Adipocyte (in vitro differentiated cells): ENCODE results near the gene OSBPL9.
"Not testable (repeated sequence)": the region's sequence is repeated elsewhere in the genome, so short reads cannot be mapped to it uniquely, and the experiment has no call there.

Experiments used
- DNase-seq: peaks from one replicate; pipeline ENCODE4 v3.0.0-alpha.2; 2015; ENCODE audit warnings: low read depth
- H3K27me3 ChIP-seq: replicated peaks from 2 replicates; pipeline ENCODE4 v1.7.0; 2013; ENCODE audit warnings: mild to moderate bottlenecking, low read length, moderate library complexity; ENCODE audit not compliant: control insufficient read depth, insufficient read depth
- H3K36me3 ChIP-seq: 2 replicates; pipeline ENCODE4 v1.7.0; 2013; ENCODE audit warnings: low read length, mild to moderate bottlenecking, moderate library complexity; ENCODE audit not compliant: control insufficient read depth, insufficient read depth, severe bottlenecking
- H3K4me1 ChIP-seq: 2 replicates; pipeline ENCODE4 v1.7.0; 2013; ENCODE audit warnings: mild to moderate bottlenecking, low read length, moderate library complexity; ENCODE audit not compliant: control insufficient read depth, insufficient read depth
- H3K4me3 ChIP-seq: 2 replicates; pipeline ENCODE4 v1.7.0; 2013; ENCODE audit warnings: mild to moderate bottlenecking, low read length, moderate library complexity
- H3K9ac ChIP-seq: 2 replicates; pipeline ENCODE4 v1.7.0; 2013; ENCODE audit warnings: mild to moderate bottlenecking, low read length, moderate library complexity
- H3K9me3 ChIP-seq: 2 replicates; pipeline ENCODE4 v1.7.0; 2013; ENCODE audit warnings: mild to moderate bottlenecking, low read length, moderate library complexity; ENCODE audit not compliant: control insufficient read depth

Gene OSBPL9

GRCh38 chr1:51578383-51579109 lies 38.3 kb upstream of the OSBPL9 start:
- no peak overlapping the region for H3K4me3 ChIP-seq
- H3K9me3 ChIP-seq = no peaks in the 10 kb centered on the region
- DNase-seq = no peak
- no peaks in the 10 kb centered on the region for H3K27me3 ChIP-seq
- H3K9ac ChIP-seq = no peak overlapping the region
- H3K36me3 ChIP-seq = no peaks in the 10 kb centered on the region
- peaks cover 22% of the 10 kb centered on the region for H3K4me1 ChIP-seq

- no peak overlapping the region for H3K9ac ChIP-seq
- no peak for DNase-seq
- no peaks in the 10 kb centered on the region for H3K9me3 ChIP-seq
- H3K4me1 ChIP-seq = peaks cover 12% of the 10 kb centered on the region
- no peak overlapping the region for H3K4me3 ChIP-seq
- no peaks in the 10 kb centered on the region for H3K27me3 ChIP-seq
- H3K36me3 ChIP-seq = no peaks in the 10 kb centered on the region
Measured at GRCh38 chr1:51581238-51581637, 35.7 kb upstream of the OSBPL9 start.

GRCh38 chr1:51583532-51583931 lies 33.4 kb upstream of the OSBPL9 start:
- Histone ChIP-seq H3K9me3 (no peaks in the 10 kb centered on the region), H3K27me3 (no peaks in the 10 kb centered on the region), H3K4me1 (peaks cover 12% of the 10 kb centered on the region), H3K9ac (no peak overlapping the region), H3K36me3 (no peaks in the 10 kb centered on the region), H3K4me3 (peak overlapping the region; percentile 31)
- DNase-seq = no peak

- no peaks in the 10 kb centered on the region for H3K9me3 ChIP-seq
- no peaks in the 10 kb centered on the region for H3K36me3 ChIP-seq
- no peaks in the 10 kb centered on the region for H3K27me3 ChIP-seq
- no peak for DNase-seq
- H3K4me3 ChIP-seq = no peak overlapping the region
- H3K4me1 ChIP-seq = peaks cover 12% of the 10 kb centered on the region
- H3K9ac ChIP-seq = no peak overlapping the region
Measured at GRCh38 chr1:51584021-51584420, 32.9 kb upstream of the OSBPL9 start.

- peaks cover 3% of the 10 kb centered on the region for H3K27me3 ChIP-seq
- no peaks in the 10 kb centered on the region for H3K9me3 ChIP-seq
- H3K4me1 ChIP-seq = no peaks in the 10 kb centered on the region
- DNase-seq = no peak
- no peak overlapping the region for H3K9ac ChIP-seq
- H3K36me3 ChIP-seq = no peaks in the 10 kb centered on the region
- no peak overlapping the region for H3K4me3 ChIP-seq
Measured at GRCh38 chr1:51592711-51593110, 24.2 kb upstream of the OSBPL9 start.

- no peaks in the 10 kb centered on the region for H3K9me3 ChIP-seq
- DNase-seq = no peak
- H3K27me3 ChIP-seq = peaks cover 3% of the 10 kb centered on the region
- H3K4me1 ChIP-seq = no peaks in the 10 kb centered on the region
- no peak overlapping the region for H3K4me3 ChIP-seq
- no peak overlapping the region for H3K9ac ChIP-seq
- H3K36me3 ChIP-seq = no peaks in the 10 kb centered on the region
Measured at GRCh38 chr1:51594716-51595115, 22.2 kb upstream of the OSBPL9 start.

- no peaks in the 10 kb centered on the region for H3K36me3 ChIP-seq
- no peak overlapping the region for H3K4me3 ChIP-seq
- no peak overlapping the region for H3K9ac ChIP-seq
- H3K27me3 ChIP-seq = no peaks in the 10 kb centered on the region
- no peaks in the 10 kb centered on the region for H3K4me1 ChIP-seq
- DNase-seq = peak; percentile 42
- H3K9me3 ChIP-seq = no peaks in the 10 kb centered on the region
Measured at GRCh38 chr1:51600529-51600928, 16.4 kb upstream of the OSBPL9 start.

- no peaks in the 10 kb centered on the region for H3K27me3 ChIP-seq
- no peaks in the 10 kb centered on the region for H3K9me3 ChIP-seq
- H3K9ac ChIP-seq = no peak overlapping the region
- H3K4me3 ChIP-seq = no peak overlapping the region
- H3K4me1 ChIP-seq = peaks cover 1% of the 10 kb centered on the region
- no peak for DNase-seq
- no peaks in the 10 kb centered on the region for H3K36me3 ChIP-seq
Measured at GRCh38 chr1:51600965-51601364, 15.9 kb upstream of the OSBPL9 start.

GRCh38 chr1:51605961-51606723 lies 10.8 kb upstream of the OSBPL9 start:
- Histone ChIP-seq H3K4me3 (no peak overlapping the region), H3K9ac (no peak overlapping the region), H3K27me3 (no peaks in the 10 kb centered on the region), H3K36me3 (no peaks in the 10 kb centered on the region), H3K9me3 (no peaks in the 10 kb centered on the region), H3K4me1 (peaks cover 13% of the 10 kb centered on the region)
- DNase-seq = no peak

GRCh38 chr1:51607681-51608095 lies 9.2 kb upstream of the OSBPL9 start:
- H3K4me3 ChIP-seq = no peak overlapping the region
- H3K4me1 ChIP-seq = peaks cover 18% of the 10 kb centered on the region
- H3K9ac ChIP-seq = no peak overlapping the region
- DNase-seq = no peak
- H3K36me3 ChIP-seq = no peaks in the 10 kb centered on the region
- no peaks in the 10 kb centered on the region for H3K27me3 ChIP-seq
- no peaks in the 10 kb centered on the region for H3K9me3 ChIP-seq

GRCh38 chr1:51610104-51610503 lies 6.8 kb upstream of the OSBPL9 start:
- H3K9me3 ChIP-seq, H3K9ac ChIP-seq: not testable (repeated sequence)
- H3K4me1 ChIP-seq = peaks cover 18% of the 10 kb centered on the region

More at GRCh38 chr1:51610104-51610503, 6.8 kb upstream of the OSBPL9 start:
- H3K36me3 ChIP-seq, DNase-seq, H3K27me3 ChIP-seq, H3K4me3 ChIP-seq: not testable (repeated sequence)
